HepG2 (cell line): Measurements from ENCODE around the gene LRP1B. TPM values are rescaled to one million over a fixed set of nuclear protein-coding genes. Genes with fewer than 3 reads are reported as not detected.

Source experiments
- ATAC-seq: fragments of 200-7000 bp; cut with Tn5 transposase; 3 replicates; pipeline ENCODE4 v1.9.1; 2020; ENCODE audit warnings: mild to moderate bottlenecking, moderate library complexity
- BruUV-seq: library from RNA; stranded (reverse); fragments of 400-500 nt; replicated peaks from 2 replicates; lab custom pipeline; 2021; lab: Mats Ljungman, UMichigan
- CTCF ChIA-PET: fragments of 300-600 bp; formaldehyde crosslinking; extraction: SDS; loops from one replicate; lab custom pipeline; 2021; ENCODE audit warnings: low total read pairs, inconsistent platforms, low intra/inter-chr PET ratio; lab: Yijun Ruan, JAX
- POLR2A ChIA-PET: fragments of 350-600 bp; sonication (Branson Sonifier 250); formaldehyde crosslinking; loops from one replicate; lab custom pipeline; 2020; ENCODE audit warnings: antibody characterized with exemption, inconsistent platforms; lab: Yijun Ruan, JAX
- DNase-seq: peaks from one replicate; pipeline ENCODE4 v3.0.0-alpha.2; 2015; ENCODE audit warnings: low spot score
- FAIRE-seq: peaks from 3 replicates; lab custom pipeline; 2011; peaks lifted over from hg19 to GRCh38; lab: Jason Lieb, UNC
- H2AFZ ChIP-seq: one replicate; pipeline ENCODE4 v1.6.1; 2011; ENCODE audit warnings: low read length, inconsistent platforms
- H3K27ac ChIP-seq: fragments of 300-600 bp; 3 replicates; pipeline ENCODE4 v1.8.0; 2011; ENCODE audit warnings: mixed run types, mild to moderate bottlenecking, mixed read lengths, low read length, inconsistent platforms; ENCODE audit not compliant: insufficient read depth; ENCODE audit errors: extremely low read length
- H3K27me3 ChIP-seq, 2 experiments: fragments of 200-600 bp in 1 of 2; 2 replicates in 1 of 2; 3 replicates in 1 of 2; pipeline versions ENCODE4 v1.6.0 to v1.8.0; 2011; ENCODE audit warnings: low read length in 2 of 2, mild to moderate bottlenecking in 2 of 2, moderate library complexity in 2 of 2, inconsistent platforms in 1 of 2; ENCODE audit not compliant: insufficient read depth in 2 of 2, control insufficient read depth in 1 of 2
- H3K36me3 ChIP-seq, 2 experiments: fragments of 200-600 bp in 1 of 2; replicated peaks in 1 of 2; 2 replicates in 1 of 2; 3 replicates in 1 of 2; pipeline versions ENCODE4 v1.5.1 to v1.8.0; 2011; ENCODE audit warnings: low read length in 2 of 2, inconsistent platforms in 1 of 2; ENCODE audit not compliant: insufficient read depth in 2 of 2, control insufficient read depth in 1 of 2
- H3K4me1 ChIP-seq: 2 replicates; pipeline ENCODE4 v1.5.1; 2012; ENCODE audit warnings: low read length, inconsistent platforms; ENCODE audit not compliant: insufficient read depth
- H3K4me2 ChIP-seq: 2 replicates; pipeline ENCODE4 v1.6.0; 2011; ENCODE audit warnings: low read depth, low read length, inconsistent platforms
- H3K4me3 ChIP-seq, 3 experiments: fragments of 200-600 bp in 1 of 3; sonication (generic), shearing (Covaris generic) in 1 of 3; replicated peaks in 1 of 3; 2 replicates each; pipeline ENCODE4 v1.5.1; 2011 to 2016; ENCODE audit warnings: low read length in 3 of 3, inconsistent platforms in 2 of 3, low read depth in 2 of 3, mild to moderate bottlenecking in 2 of 3, control low read depth in 1 of 3, mixed read lengths in 1 of 3; ENCODE audit not compliant: insufficient read depth in 1 of 3
- H3K79me2 ChIP-seq: one replicate; pipeline ENCODE4 v1.6.1; 2011; ENCODE audit warnings: low read length, inconsistent platforms; ENCODE audit not compliant: insufficient read depth
- H3K9ac ChIP-seq: 2 replicates; pipeline ENCODE4 v1.6.0; 2011; ENCODE audit warnings: mild to moderate bottlenecking, low read depth, low read length, inconsistent platforms; ENCODE audit not compliant: insufficient read depth
- H3K9me3 ChIP-seq: 2 replicates; pipeline ENCODE4 v1.5.1; 2012; ENCODE audit warnings: mild to moderate bottlenecking, low read length
- H4K20me1 ChIP-seq: 2 replicates; pipeline ENCODE4 v1.6.0; 2011; ENCODE audit warnings: inconsistent platforms, mild to moderate bottlenecking, low read length, moderate library complexity; ENCODE audit not compliant: insufficient read depth
- FOSL2 ChIP-seq: sonication (generic); formaldehyde crosslinking; IDR thresholded peaks from 2 replicates; pipeline ENCODE4 v1.4.0; 2020; ENCODE audit warnings: missing genetic modification reagents
- GLI4 ChIP-seq: sonication (generic); formaldehyde crosslinking; IDR thresholded peaks from 2 replicates; pipeline ENCODE4 v1.5.1; 2020; ENCODE audit warnings: missing genetic modification reagents, mild to moderate bottlenecking, moderate library complexity, borderline replicate concordance
- HNRNPK ChIP-seq: fragments of 200-400 bp; formaldehyde crosslinking; IDR thresholded peaks from 2 replicates; pipeline ENCODE4 v1.6.1; 2018; ENCODE audit warnings: low read length, low read depth, moderate library complexity, mild to moderate bottlenecking; ENCODE audit not compliant: poor library complexity, severe bottlenecking
- JARID2 ChIP-seq: sonication (generic); formaldehyde crosslinking; IDR thresholded peaks from 2 replicates; pipeline ENCODE4 v1.8.1; 2023; ENCODE audit warnings: missing genetic modification reagents, inconsistent platforms; ENCODE audit not compliant: insufficient replicate concordance
- KLF13 ChIP-seq: sonication (generic); formaldehyde crosslinking; IDR thresholded peaks from 2 replicates; pipeline ENCODE4 v1.4.0; 2020; ENCODE audit warnings: mild to moderate bottlenecking, missing genetic modification reagents
- MEF2D ChIP-seq: sonication (generic); formaldehyde crosslinking; IDR thresholded peaks from 2 replicates; pipeline ENCODE4 v1.5.1; 2020; ENCODE audit warnings: mild to moderate bottlenecking, missing genetic modification reagents
- NR1H2 ChIP-seq: sonication (generic); formaldehyde crosslinking; IDR thresholded peaks from 2 replicates; pipeline ENCODE4 v1.8.1; 2022; ENCODE audit warnings: low read depth, missing genetic modification reagents, borderline replicate concordance
- PRMT3 ChIP-seq: sonication (generic); formaldehyde crosslinking; IDR thresholded peaks from 2 replicates; pipeline ENCODE4 v1.8.1; 2022; ENCODE audit warnings: low read depth, mild to moderate bottlenecking, moderate library complexity, missing genetic modification reagents, borderline replicate concordance
- TBX3 ChIP-seq: fragments of 450-650 bp; IDR thresholded peaks from 2 replicates; pipeline ENCODE4 v1.6.1; 2017; ENCODE audit warnings: antibody characterized with exemption, mild to moderate bottlenecking, inconsistent platforms, borderline replicate concordance
- TRIM24 ChIP-seq: sonication (generic); formaldehyde crosslinking; IDR thresholded peaks from 2 replicates; pipeline ENCODE4 v1.8.0; 2022; ENCODE audit warnings: mild to moderate bottlenecking, missing genetic modification reagents
- XRCC5 ChIP-seq: fragments of 200-400 bp; formaldehyde crosslinking; optimal IDR thresholded peaks from 2 replicates; pipeline ENCODE3; 2017; ENCODE audit warnings: mild to moderate bottlenecking, low read length
- ZNF335 ChIP-seq: sonication (generic); formaldehyde crosslinking; IDR thresholded peaks from 2 replicates; pipeline ENCODE4 v1.4.0; 2020; ENCODE audit warnings: missing genetic modification reagents
- ZNF33B ChIP-seq: sonication (generic); formaldehyde crosslinking; IDR thresholded peaks from 2 replicates; pipeline ENCODE4 v1.5.1; 2020; ENCODE audit warnings: mild to moderate bottlenecking, missing genetic modification reagents
- in situ Hi-C: cut with HindIII; loops from 2 replicates; pipeline ENCODE4 v1.10.0; 2017; ENCODE audit warnings: low pct_unique_long_range_greater_than_20kb; ENCODE audit not compliant: extremely low pct_ligation_motif_present
- intact Hi-C: fragments of 100-400 bp; cut with micrococcal nuclease; formaldehyde crosslinking; loops from one replicate; pipeline ENCODE4 v1.10.0; 2022; ENCODE audit not compliant: unreplicated experiment
- polyA plus RNA-seq, 8 experiments: library from polyadenylated mRNA; depleted of rRNA in 3 of 8; stranded (reverse) in 7 of 8; unstranded in 1 of 8; fragments of >200 nt; fragmentation: Illumina TruSeq in 4 of 8; extraction: Trizol in 4 of 8; gene quantifications; 2 replicates each; pipeline versions ENCODE4 v1.2.1 to v1.2.3, GENCODE V29; 2011 to 2016; ENCODE audit warnings: low read depth in 4 of 8, missing spikeins in 1 of 8, mixed read lengths in 1 of 8; ENCODE audit not compliant: insufficient read depth in 1 of 8
- total RNA-seq, 5 experiments: library from RNA; depleted of rRNA; stranded (reverse); fragments of >200 nt; fragmentation: Illumina TruSeq; extraction: Trizol; gene quantifications; 2 replicates each; pipeline ENCODE4 v1.2.3, GENCODE V29; 2016; ENCODE audit warnings: low read depth in 1 of 5
- TF ChIP-seq, protein P1 (sequence below): sonication (generic); formaldehyde crosslinking; IDR thresholded peaks from 2 replicates; pipeline ENCODE4 v1.4.0; 2020; ENCODE audit warnings: missing genetic modification reagents, borderline replicate concordance
- TF ChIP-seq, protein P2 (sequence below): sonication (generic); formaldehyde crosslinking; IDR thresholded peaks from 2 replicates; pipeline ENCODE4 v1.9.0; 2022; ENCODE audit warnings: missing genetic modification reagents, mild to moderate bottlenecking, borderline replicate concordance

Gene LRP1B
- total and polyA plus RNA-seq, 2 of the 13 experiments (the other 11 are each of a cell fraction or from before 2014, with no cell fraction given), result 0.04 TPM; not detected in 1

DNA sequence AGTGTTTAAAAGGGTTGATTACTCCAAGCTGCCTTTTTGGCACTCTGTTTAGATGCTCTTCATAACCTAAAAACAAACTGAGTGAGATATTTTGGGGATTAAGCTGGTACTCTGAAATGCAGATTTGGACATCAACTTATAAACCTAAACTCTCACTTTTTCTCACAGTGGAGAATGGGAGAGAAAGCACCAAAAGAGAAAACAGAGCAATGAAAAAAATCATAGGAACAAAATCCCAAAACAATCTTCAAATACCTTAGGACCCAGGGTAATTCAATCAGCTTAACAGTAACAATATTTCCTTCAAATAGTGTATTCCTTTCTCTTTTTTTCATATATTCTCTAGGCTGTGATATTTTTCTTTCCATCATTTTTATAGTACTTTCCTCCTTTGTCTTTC, 11.5 kb downstream of the LRP1B start:
- no TSS peak for BruUV-seq
- H3K9ac ChIP-seq, result no peak overlapping the region
- H2AFZ ChIP-seq, result no peak overlapping the region
- POLR2A ChIA-PET, result no interaction called here
- CTCF ChIA-PET, result no interaction called here
- no peaks in the 10 kb centered on the region for H3K4me1 ChIP-seq
- no peak for FAIRE-seq
- no peaks in the 10 kb centered on the region for H3K9me3 ChIP-seq
- H4K20me1 ChIP-seq, result no peaks in the 10 kb centered on the region
- H3K4me3 ChIP-seq, result no peak overlapping the region
- in situ Hi-C loops (no loop called here), intact Hi-C loops (no loop called here)
- no peaks in the 10 kb centered on the region for H3K27me3 ChIP-seq
- no peak for ATAC-seq
- TF ChIP-seq HNRNPK (no peak), ZNF33B (no peak), KLF13 (CRISPR knock-in tag) (no peak), JARID2 (CRISPR knock-in tag) (no peak), TBX3 (no peak), XRCC5 (no peak), FOSL2 (CRISPR knock-in tag) (no peak), ZNF335 (CRISPR knock-in tag) (no peak), GLI4 (CRISPR knock-in tag) (no peak), PRMT3 (no peak), TRIM24 (CRISPR knock-in tag) (no peak), NR1H2 (no peak), MEF2D (CRISPR knock-in tag) (no peak)
- TF ChIP-seq, protein P1, sequence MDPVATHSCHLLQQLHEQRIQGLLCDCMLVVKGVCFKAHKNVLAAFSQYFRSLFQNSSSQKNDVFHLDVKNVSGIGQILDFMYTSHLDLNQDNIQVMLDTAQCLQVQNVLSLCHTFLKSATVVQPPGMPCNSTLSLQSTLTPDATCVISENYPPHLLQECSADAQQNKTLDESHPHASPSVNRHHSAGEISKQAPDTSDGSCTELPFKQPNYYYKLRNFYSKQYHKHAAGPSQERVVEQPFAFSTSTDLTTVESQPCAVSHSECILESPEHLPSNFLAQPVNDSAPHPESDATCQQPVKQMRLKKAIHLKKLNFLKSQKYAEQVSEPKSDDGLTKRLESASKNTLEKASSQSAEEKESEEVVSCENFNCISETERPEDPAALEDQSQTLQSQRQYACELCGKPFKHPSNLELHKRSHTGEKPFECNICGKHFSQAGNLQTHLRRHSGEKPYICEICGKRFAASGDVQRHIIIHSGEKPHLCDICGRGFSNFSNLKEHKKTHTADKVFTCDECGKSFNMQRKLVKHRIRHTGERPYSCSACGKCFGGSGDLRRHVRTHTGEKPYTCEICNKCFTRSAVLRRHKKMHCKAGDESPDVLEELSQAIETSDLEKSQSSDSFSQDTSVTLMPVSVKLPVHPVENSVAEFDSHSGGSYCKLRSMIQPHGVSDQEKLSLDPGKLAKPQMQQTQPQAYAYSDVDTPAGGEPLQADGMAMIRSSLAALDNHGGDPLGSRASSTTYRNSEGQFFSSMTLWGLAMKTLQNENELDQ (CRISPR knock-in tag), result no peak
- TF ChIP-seq, protein P2, sequence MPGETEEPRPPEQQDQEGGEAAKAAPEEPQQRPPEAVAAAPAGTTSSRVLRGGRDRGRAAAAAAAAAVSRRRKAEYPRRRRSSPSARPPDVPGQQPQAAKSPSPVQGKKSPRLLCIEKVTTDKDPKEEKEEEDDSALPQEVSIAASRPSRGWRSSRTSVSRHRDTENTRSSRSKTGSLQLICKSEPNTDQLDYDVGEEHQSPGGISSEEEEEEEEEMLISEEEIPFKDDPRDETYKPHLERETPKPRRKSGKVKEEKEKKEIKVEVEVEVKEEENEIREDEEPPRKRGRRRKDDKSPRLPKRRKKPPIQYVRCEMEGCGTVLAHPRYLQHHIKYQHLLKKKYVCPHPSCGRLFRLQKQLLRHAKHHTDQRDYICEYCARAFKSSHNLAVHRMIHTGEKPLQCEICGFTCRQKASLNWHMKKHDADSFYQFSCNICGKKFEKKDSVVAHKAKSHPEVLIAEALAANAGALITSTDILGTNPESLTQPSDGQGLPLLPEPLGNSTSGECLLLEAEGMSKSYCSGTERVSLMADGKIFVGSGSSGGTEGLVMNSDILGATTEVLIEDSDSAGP, result no peak
- H3K27ac ChIP-seq, result no peak overlapping the region
- no peaks in the 10 kb centered on the region for H3K36me3 ChIP-seq
- no peak for DNase-seq
- no peaks in the 10 kb centered on the region for H3K79me2 ChIP-seq
- H3K4me2 ChIP-seq, result no peak overlapping the region
